ENCODE results near the gene ARHGAP33. TPM values are rescaled to one million over a fixed set of nuclear protein-coding genes. Genes with fewer than 3 reads are reported as not detected.
A peak's percentile ranks its signal among the peaks of the same experiment; 100 is the strongest.

Gene ARHGAP33
- polyA plus RNA-seq, 2 of the 4 experiments (the other 2 are of a cell fraction): 0.84 to 6.1 TPM

DNA sequence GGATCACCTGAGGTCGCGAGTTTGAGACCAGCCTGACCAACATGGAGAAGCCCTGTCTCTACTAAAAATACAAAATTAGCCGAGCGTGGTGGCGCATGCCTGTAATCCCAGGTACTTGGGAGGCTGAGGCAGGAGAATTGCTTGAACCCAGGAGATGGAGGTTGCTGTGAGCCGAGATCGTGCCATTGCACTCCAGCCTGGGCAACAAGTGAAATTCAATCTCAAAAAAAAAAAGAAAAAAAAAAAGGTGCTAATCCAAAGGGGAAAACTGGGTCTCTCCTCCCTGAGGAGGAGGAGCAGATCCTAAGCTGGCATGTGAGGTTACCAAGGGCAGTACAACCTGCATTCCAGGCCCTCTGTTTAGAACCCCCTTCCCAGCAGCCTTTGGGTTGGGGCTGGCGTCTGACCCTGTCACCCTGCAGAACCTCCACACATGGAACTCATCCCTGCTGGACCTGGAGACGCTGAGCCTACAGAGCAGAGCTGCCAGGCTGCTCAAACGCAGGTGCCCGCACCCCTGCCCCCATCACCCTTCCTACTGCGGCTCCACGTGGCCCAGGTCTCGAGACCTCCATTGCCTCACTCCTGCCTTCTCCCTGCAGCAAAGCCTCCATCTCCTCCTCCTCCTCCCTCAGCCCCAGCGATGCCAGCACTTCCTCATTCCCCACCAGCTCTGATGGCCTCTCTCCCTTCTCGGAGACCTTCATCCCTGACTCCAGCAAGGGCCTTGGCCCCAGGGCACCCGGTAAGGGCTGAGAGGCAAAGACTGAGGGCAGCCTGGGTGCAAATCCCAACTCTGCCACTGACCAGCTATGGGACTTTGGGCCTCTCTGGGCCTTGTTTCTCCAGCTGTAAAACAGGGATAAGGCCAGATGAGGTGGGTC is 10.7 kb upstream of the ARHGAP33 start:
- CTCF ChIA-PET: interaction anchor here (0.6 to 1.9 kb wide), 8 partner anchors 12 to 630 kb away, joined by 3 to 6 read pairs (median 3); partner anchors contain the start of genes LGI4 and LIN37
- no peak overlapping the region for H3K27ac ChIP-seq
- FAIRE-seq: no peak
- POLR2A ChIA-PET: interaction anchor here (0.9 to 1.0 kb wide), 2 partner anchors 16 to 19 kb away, joined by 5 read pairs; partner anchors contain the start of genes LIN37, PSENEN and U2AF1L4
- no peak for ATAC-seq
- no peak overlapping the region for H3K4me3 ChIP-seq
- peaks cover 13% of the 10 kb centered on the region; the same call in 2 of the 3 replicates for H3K4me1 ChIP-seq
- 93% methylated on average over 17 of the region's 17 CpGs for WGBS (ENCODE audit: missing lambda C conversion rate)
- TF ChIP-seq KDM5A (IDR thresholded peaks at IDR 0.05) (no peak), TFCP2L1 (CRISPR knock-in tag; IDR thresholded peaks at IDR 0.05) (no peak), HOXB13 (CRISPR knock-in tag; IDR thresholded peaks at IDR 0.05; ENCODE audit: low read depth) (no peak), CBX8 (IDR thresholded peaks at IDR 0.05) (no peak), MAFK (IDR thresholded peaks at IDR 0.05; ENCODE audit: partially characterized antibody) (no peak)
- TF ChIP-seq, protein P1, sequence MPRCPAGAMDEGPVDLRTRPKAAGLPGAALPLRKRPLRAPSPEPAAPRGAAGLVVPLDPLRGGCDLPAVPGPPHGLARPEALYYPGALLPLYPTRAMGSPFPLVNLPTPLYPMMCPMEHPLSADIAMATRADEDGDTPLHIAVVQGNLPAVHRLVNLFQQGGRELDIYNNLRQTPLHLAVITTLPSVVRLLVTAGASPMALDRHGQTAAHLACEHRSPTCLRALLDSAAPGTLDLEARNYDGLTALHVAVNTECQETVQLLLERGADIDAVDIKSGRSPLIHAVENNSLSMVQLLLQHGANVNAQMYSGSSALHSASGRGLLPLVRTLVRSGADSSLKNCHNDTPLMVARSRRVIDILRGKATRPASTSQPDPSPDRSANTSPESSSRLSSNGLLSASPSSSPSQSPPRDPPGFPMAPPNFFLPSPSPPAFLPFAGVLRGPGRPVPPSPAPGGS (IDR thresholded peaks at IDR 0.05): no peak
- TF ChIP-seq, protein P2, sequence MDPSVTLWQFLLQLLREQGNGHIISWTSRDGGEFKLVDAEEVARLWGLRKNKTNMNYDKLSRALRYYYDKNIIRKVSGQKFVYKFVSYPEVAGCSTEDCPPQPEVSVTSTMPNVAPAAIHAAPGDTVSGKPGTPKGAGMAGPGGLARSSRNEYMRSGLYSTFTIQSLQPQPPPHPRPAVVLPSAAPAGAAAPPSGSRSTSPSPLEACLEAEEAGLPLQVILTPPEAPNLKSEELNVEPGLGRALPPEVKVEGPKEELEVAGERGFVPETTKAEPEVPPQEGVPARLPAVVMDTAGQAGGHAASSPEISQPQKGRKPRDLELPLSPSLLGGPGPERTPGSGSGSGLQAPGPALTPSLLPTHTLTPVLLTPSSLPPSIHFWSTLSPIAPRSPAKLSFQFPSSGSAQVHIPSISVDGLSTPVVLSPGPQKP (IDR thresholded peaks at IDR 0.05; ENCODE audit: low read depth, low read length): no peak
- no peak overlapping the region for H3K4me2 ChIP-seq
- DNase-seq (ENCODE audit: low read depth in 1 of 2, low spot score in 1 of 2): no peak
- H3K9me3 ChIP-seq: no peaks in the 10 kb centered on the region

DNA sequence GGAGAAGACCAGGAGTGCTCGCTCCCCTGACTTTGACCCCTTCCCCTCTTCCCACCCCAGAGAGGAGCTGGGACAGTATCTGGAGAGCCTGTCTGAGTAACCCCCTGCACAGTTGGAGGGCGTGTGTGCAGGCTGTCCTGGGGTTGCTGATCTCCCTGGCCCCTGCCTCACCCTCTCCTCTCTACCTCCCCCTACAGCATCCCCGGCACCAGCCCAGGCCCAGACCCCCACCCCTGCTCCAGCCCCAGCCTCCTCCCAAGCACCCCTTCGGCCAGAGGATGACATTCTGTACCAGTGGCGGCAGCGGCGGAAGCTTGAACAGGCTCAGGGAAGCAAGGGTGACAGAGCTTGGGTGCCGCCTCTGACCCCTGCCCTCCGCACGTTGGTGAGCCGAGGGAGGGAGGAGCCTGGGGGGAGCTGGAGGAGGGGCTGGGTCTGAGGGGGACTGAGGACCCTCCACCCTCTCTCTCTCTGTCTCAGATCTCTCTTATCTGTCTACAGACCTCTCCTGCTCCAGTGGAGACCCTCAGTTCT is 8.7 kb upstream of the ARHGAP33 start:
- Histone ChIP-seq H3K9me3 (no peaks in the 10 kb centered on the region), H3K27ac (no peak overlapping the region), H3K4me3 (no peak overlapping the region), H3K4me1 (peaks cover 7% of the 10 kb centered on the region; the same call in 2 of the 3 replicates), H3K4me2 (no peak overlapping the region)
- no peak for FAIRE-seq
- peak; percentile 33 to 40; a peak in 4 of 6 replicates for ATAC-seq
- TF ChIP-seq BHLHE40 (IDR thresholded peaks at IDR 0.05; ENCODE audit: low read depth, low read length): no peak
- no peak for TF ChIP-seq CBX8 (IDR thresholded peaks at IDR 0.05)
- TF ChIP-seq HOXB5 (CRISPR knock-in tag; IDR thresholded peaks at IDR 0.05): no peak
- no peak for TF ChIP-seq HDAC2 (IDR thresholded peaks at IDR 0.05)
- TF ChIP-seq GATA3 (IDR thresholded peaks at IDR 0.05; ENCODE audit: borderline replicate concordance): no peak
- no peak for TF ChIP-seq RFX5 (IDR thresholded peaks at IDR 0.05)
- TF ChIP-seq ESRRA (IDR thresholded peaks at IDR 0.05; ENCODE audit: borderline replicate concordance, low read length): no peak
- TF ChIP-seq RARB (CRISPR knock-in tag; IDR thresholded peaks at IDR 0.05): no peak
- TF ChIP-seq, protein P3, sequence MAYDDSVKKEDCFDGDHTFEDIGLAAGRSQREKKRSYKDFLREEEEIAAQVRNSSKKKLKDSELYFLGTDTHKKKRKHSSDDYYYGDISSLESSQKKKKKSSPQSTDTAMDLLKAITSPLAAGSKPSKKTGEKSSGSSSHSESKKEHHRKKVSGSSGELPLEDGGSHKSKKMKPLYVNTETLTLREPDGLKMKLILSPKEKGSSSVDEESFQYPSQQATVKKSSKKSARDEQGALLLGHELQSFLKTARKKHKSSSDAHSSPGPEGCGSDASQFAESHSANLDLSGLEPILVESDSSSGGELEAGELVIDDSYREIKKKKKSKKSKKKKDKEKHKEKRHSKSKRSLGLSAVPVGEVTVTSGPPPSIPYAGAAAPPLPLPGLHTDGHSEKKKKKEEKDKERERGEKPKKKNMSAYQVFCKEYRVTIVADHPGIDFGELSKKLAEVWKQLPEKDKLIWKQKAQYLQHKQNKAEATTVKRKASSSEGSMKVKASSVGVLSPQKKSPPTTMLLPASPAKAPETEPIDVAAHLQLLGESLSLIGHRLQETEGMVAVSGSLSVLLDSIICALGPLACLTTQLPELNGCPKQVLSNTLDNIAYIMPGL (CRISPR knock-in tag; IDR thresholded peaks at IDR 0.05; ENCODE audit: borderline replicate concordance): no peak
- no peak for TF ChIP-seq SREBF2 (IDR thresholded peaks at IDR 0.05)
- TF ChIP-seq HOXB13 (CRISPR knock-in tag; IDR thresholded peaks at IDR 0.05; ENCODE audit: low read depth): no peak
- TF ChIP-seq HOXA7 (CRISPR knock-in tag; IDR thresholded peaks at IDR 0.05): no peak
- TF ChIP-seq KDM1A (IDR thresholded peaks at IDR 0.05; ENCODE audit: low read depth): no peak
- TF ChIP-seq NFE2L2 (conservative IDR thresholded peaks at IDR 0.05; ENCODE audit: low read length): no peak
- TF ChIP-seq NPAS2 (CRISPR knock-in tag; IDR thresholded peaks at IDR 0.05; ENCODE audit: borderline replicate concordance): no peak
- TF ChIP-seq EP300 (IDR thresholded peaks at IDR 0.05): no peak
- TF ChIP-seq ZSCAN20 (CRISPR knock-in tag; IDR thresholded peaks at IDR 0.05): no peak
- no peak for TF ChIP-seq TFCP2L1 (CRISPR knock-in tag; IDR thresholded peaks at IDR 0.05)
- 89% methylated on average over 11 of the region's 11 CpGs for WGBS (ENCODE audit: missing lambda C conversion rate)
- ChIA-PET CTCF (interaction anchor here (0.6 to 1.9 kb wide), 8 partner anchors 10 to 211 kb away, joined by 3 to 7 read pairs (median 4); partner anchors contain the start of genes PSENEN and U2AF1L4), POLR2A (no interaction called here)
- DNase-seq (ENCODE audit: low read depth in 1 of 2, low spot score in 1 of 2): no peak

Data from A549 (cell line).